GM19455 (cell line): ENCODE results near the gene IFITM2.
"Not testable (repeated sequence)": the region's sequence is repeated elsewhere in the genome, so short reads cannot be mapped to it uniquely, and the experiment has no call there.

Experiments used
- ATAC-seq: cut with Tn5 transposase; IDR thresholded peaks from one replicate; pipeline ENCODE4 v1.9.1; 2021; ENCODE audit not compliant: unreplicated experiment

IFITM2 gene

GRCh38 chr11:324593-325517 lies 17.2 kb downstream of the IFITM2 start:
- not testable (repeated sequence) for ATAC-seq

- no peak for ATAC-seq
Measured at GRCh38 chr11:325796-326591, 18.4 kb downstream of the IFITM2 start.

GRCh38 chr11:326592-326841 lies 18.9 kb downstream of the IFITM2 start:
- ATAC-seq: no peak

GRCh38 chr11:326842-327580 lies 19.4 kb downstream of the IFITM2 start:
- ATAC-seq: no peak

GRCh38 chr11:327581-327923 lies 19.9 kb downstream of the IFITM2 start:
- ATAC-seq: no peak

- no peak for ATAC-seq
Measured at GRCh38 chr11:328012-328411, 20.4 kb downstream of the IFITM2 start.

GRCh38 chr11:328516-329100 lies 21.0 kb downstream of the IFITM2 start:
- ATAC-seq: not testable (repeated sequence)

GRCh38 chr11:329886-330253 lies 22.3 kb downstream of the IFITM2 start:
- ATAC-seq: no peak

- no peak for ATAC-seq
Measured at GRCh38 chr11:330307-330693, 22.7 kb downstream of the IFITM2 start.

GRCh38 chr11:330694-331357 lies 23.2 kb downstream of the IFITM2 start:
- ATAC-seq: no peak

- ATAC-seq: no peak
Measured at GRCh38 chr11:331358-332060, 23.9 kb downstream of the IFITM2 start.

- no peak for ATAC-seq
Measured at GRCh38 chr11:332651-333480, 25.2 kb downstream of the IFITM2 start.

- not testable (repeated sequence) for ATAC-seq
Measured at GRCh38 chr11:333616-334263, 26.1 kb downstream of the IFITM2 start.

- no peak for ATAC-seq
Measured at GRCh38 chr11:334264-334994, 26.8 kb downstream of the IFITM2 start.

GRCh38 chr11:335779-336658 lies 28.4 kb downstream of the IFITM2 start:
- no peak for ATAC-seq

GRCh38 chr11:336659-337198 lies 29.1 kb downstream of the IFITM2 start:
- no peak for ATAC-seq

- ATAC-seq: no peak
Measured at GRCh38 chr11:337711-338110, 30.1 kb downstream of the IFITM2 start.
